ENCODE measurements around the gene TNFSF11. TPM values are rescaled to one million over a fixed set of nuclear protein-coding genes. Genes with fewer than 3 reads are reported as not detected.

The TNFSF11 gene
- total and polyA plus RNA-seq, 2 of the 4 experiments (the other 2 are of a cell fraction): not detected

GRCh38 chr13:42644841-42645240 is 70.9 kb downstream of the TNFSF11 start:
- H3K9ac ChIP-seq (ENCODE audit: low read depth, low read length): no peak overlapping the region
- no peaks in the 10 kb centered on the region for H3K9me1 ChIP-seq (ENCODE audit: insufficient read depth, low read length)
- H4K5ac ChIP-seq (ENCODE audit: low read depth, low read length): no peak overlapping the region
- DNase-seq (no peak), ATAC-seq (ENCODE audit: low read depth) (no peak)
- H2AFZ ChIP-seq (replicated peaks; ENCODE audit: low read length, poor library complexity): no peak overlapping the region
- H3K9me3 ChIP-seq (ENCODE audit: control insufficient read depth, insufficient read depth, low read length): no peaks in the 10 kb centered on the region
- H3K27me3 ChIP-seq (ENCODE audit: control insufficient read depth, insufficient read depth, low read length): peaks cover under 1% of the 10 kb centered on the region; the same call in 1 of the 2 replicates
- WGBS, 2 experiments (ENCODE audit: extremely low coverage in 2 of 2, insufficient read length in 1 of 2): 83% methylated on average over 1 of the region's 3 CpGs; no CpG with 5 or more reads in 1 of the 2 experiments
- no peak overlapping the region for H2BK20ac ChIP-seq (ENCODE audit: low read depth, low read length)
- dilution Hi-C loops (cut with HindIII; ENCODE audit: low sequenced_read_pairs, unreplicated experiment) (no loop called here), in situ Hi-C loops (cut with MboI; ENCODE audit: low sequenced_read_pairs) (no loop called here), intact Hi-C loops (cut with micrococcal nuclease) (no loop called here)
- CTCF ChIA-PET: no interaction called here
- H4K91ac ChIP-seq (ENCODE audit: insufficient read depth, low read depth, low read length): no peak overlapping the region
- H3K36me3 ChIP-seq (ENCODE audit: control insufficient read depth, insufficient read depth, low read length): no peaks in the 10 kb centered on the region
- H2BK5ac ChIP-seq (ENCODE audit: low read depth, low read length, poor library complexity, severe bottlenecking): no peak overlapping the region
- H3K27ac ChIP-seq (ENCODE audit: insufficient read depth, low read length): no peak overlapping the region
- no peak overlapping the region for H2BK15ac ChIP-seq (ENCODE audit: low read depth, low read length)
- H3K56ac ChIP-seq (ENCODE audit: extremely low read depth, insufficient read depth, low read length): no peak overlapping the region
- BruUV-seq (replicated peaks): no TSS peak
- no peak overlapping the region for H3K4me2 ChIP-seq (ENCODE audit: low read depth, low read length)
- no peaks in the 10 kb centered on the region for H4K20me1 ChIP-seq (ENCODE audit: insufficient read depth, low read length)
- no peaks in the 10 kb centered on the region for H3K79me1 ChIP-seq (ENCODE audit: low read depth in 1 of 2, low read length in 2 of 2)
- no peaks in the 10 kb centered on the region for H3K4me1 ChIP-seq (ENCODE audit: control insufficient read depth, insufficient read depth, low read length)
- POLR2A ChIA-PET (ENCODE audit: unreplicated experiment): no interaction called here
- no peak overlapping the region for H2AK9ac ChIP-seq (replicated peaks; ENCODE audit: low read depth, low read length, poor library complexity)
- no peak overlapping the region for H2BK120ac ChIP-seq (ENCODE audit: low read depth, low read length)
- H3K18ac ChIP-seq (ENCODE audit: low read depth, low read length): no peak overlapping the region
- no peak overlapping the region for H3K14ac ChIP-seq (replicated peaks; ENCODE audit: low read depth, low read length)
- no peak overlapping the region for H3K4ac ChIP-seq (ENCODE audit: low read depth, low read length)
- H4K8ac ChIP-seq (ENCODE audit: low read depth in 2 of 2, low read length in 2 of 2): no peak overlapping the region
- no peak overlapping the region for H3K23ac ChIP-seq (ENCODE audit: low read depth, low read length)
- H3K4me3 ChIP-seq (ENCODE audit: insufficient read depth, low read depth, low read length): no peak overlapping the region
- TF ChIP-seq CEBPB (IDR thresholded peaks at IDR 0.05; ENCODE audit: low read depth, low read length) (no peak), MXI1 (IDR thresholded peaks at IDR 0.05; ENCODE audit: borderline replicate concordance, low read depth, low read length) (no peak), MAFK (IDR thresholded peaks at IDR 0.05; ENCODE audit: low read depth, low read length) (no peak), RAD21 (IDR thresholded peaks at IDR 0.05; ENCODE audit: low read length) (no peak), NFE2L2 (IDR thresholded peaks at IDR 0.05; ENCODE audit: low read depth, low read length) (no peak), CTCF (conservative IDR thresholded peaks at IDR 0.05; ENCODE audit: low read depth, low read length) (no peak), RFX5 (IDR thresholded peaks at IDR 0.05; ENCODE audit: low read depth, low read length) (no peak), ELK1 (IDR thresholded peaks at IDR 0.05; ENCODE audit: borderline replicate concordance, low read depth, low read length) (no peak), POLR2A (IDR thresholded peaks at IDR 0.05; ENCODE audit: low read depth, low read length) (no peak), FOS (IDR thresholded peaks at IDR 0.05; ENCODE audit: low read depth, low read length) (no peak), RCOR1 (IDR thresholded peaks at IDR 0.05; ENCODE audit: insufficient replicate concordance, low read length) (no peak), BHLHE40 (IDR thresholded peaks at IDR 0.05; ENCODE audit: low read depth, low read length) (no peak), USF2 (IDR thresholded peaks at IDR 0.05; ENCODE audit: low read depth, low read length) (no peak), CHD1 (IDR thresholded peaks at IDR 0.05; ENCODE audit: low read depth, low read length) (no peak), MAZ (IDR thresholded peaks at IDR 0.05; ENCODE audit: borderline replicate concordance, low read depth, low read length) (no peak), SMC3 (IDR thresholded peaks at IDR 0.05; ENCODE audit: low read depth, low read length) (no peak)
- no peak overlapping the region for H2AK5ac ChIP-seq (ENCODE audit: low read depth, low read length)

Measured in IMR-90 (cell line).